T follicular helper cell (primary cell): ENCODE measurements around the gene TMCC1.
A peak's percentile ranks its signal among the peaks of the same experiment; 100 is the strongest.
"Not testable (repeated sequence)": the region's sequence is repeated elsewhere in the genome, so short reads cannot be mapped to it uniquely, and the experiment has no call there.

Experiments used
- DNase-seq: peaks from one replicate; pipeline ENCODE4 v3.0.0-alpha.2; 2020; ENCODE audit warnings: low read depth

Gene TMCC1

GRCh38 chr3:129892857-129893580 lies 492 bp downstream of the TMCC1 start:
- peak; percentile 6 for DNase-seq

DNA sequence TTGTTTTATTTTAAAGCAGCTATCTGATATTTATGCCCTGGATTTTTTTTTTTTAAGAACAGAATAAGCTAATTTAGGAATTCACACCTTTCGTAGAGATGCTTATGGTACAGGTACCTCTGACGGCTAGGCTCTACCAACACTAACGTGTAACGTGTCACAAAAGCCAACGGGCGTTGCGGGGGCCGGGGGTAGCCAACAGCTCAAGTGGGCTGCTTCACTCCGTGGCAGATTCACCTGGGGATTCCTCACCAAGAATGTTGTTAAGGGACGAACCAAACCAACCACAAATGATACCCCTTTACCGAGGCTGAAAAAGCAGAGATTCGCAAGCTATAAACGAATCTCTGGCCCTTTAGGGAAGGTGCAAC lies 1.0 kb downstream of the TMCC1 start:
- DNase-seq, result no peak

GRCh38 chr3:129890891-129891290 lies 2.6 kb downstream of the TMCC1 start:
- no peak for DNase-seq

GRCh38 chr3:129890125-129890524 lies 3.4 kb downstream of the TMCC1 start:
- no peak for DNase-seq

- DNase-seq, result no peak
These were observed 4.7 kb downstream of the TMCC1 start for GRCh38 chr3:129888771-129889170.

DNA sequence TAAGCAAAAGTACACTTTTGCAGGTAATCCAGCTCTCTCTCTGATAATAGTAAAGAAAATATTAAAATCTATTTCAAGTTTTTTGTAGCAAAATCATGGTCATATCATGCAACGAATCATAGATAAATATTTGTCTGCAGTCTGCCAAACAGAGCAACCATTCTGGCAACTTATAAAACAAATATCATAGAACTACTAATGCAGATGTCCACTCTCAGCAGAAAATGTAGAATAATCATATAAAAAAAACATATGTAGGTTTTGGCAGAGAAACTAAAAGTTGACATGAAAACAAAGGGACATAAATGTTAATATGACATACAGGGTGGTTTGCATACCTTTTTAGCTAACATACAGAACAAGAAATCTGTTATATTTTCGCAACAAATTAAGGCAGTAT lies 12.2 kb downstream of the TMCC1 start:
- DNase-seq, result no peak

DNA sequence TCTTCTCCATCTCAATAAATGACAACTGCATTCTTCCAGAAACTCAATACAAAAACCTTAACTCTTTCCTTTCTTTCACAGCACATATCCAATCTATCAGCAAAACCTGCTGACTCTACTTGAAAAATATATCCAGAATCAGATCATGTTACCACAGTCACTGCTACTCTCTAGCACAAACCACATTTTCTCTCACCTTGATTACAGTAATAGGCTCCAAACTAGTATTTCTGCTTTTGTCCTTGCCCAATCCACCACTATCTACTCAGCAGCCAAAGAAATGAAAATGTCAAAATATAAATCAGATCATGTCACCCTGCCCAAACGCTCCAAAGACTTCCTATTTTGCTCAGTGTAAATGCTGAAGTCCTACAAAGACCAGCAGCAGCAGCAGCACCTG lies 15.2 kb downstream of the TMCC1 start:
- DNase-seq, result no peak

- DNase-seq, result not testable (repeated sequence)
These were observed 19.0 kb downstream of the TMCC1 start for GRCh38 chr3:129874479-129874878.

DNA sequence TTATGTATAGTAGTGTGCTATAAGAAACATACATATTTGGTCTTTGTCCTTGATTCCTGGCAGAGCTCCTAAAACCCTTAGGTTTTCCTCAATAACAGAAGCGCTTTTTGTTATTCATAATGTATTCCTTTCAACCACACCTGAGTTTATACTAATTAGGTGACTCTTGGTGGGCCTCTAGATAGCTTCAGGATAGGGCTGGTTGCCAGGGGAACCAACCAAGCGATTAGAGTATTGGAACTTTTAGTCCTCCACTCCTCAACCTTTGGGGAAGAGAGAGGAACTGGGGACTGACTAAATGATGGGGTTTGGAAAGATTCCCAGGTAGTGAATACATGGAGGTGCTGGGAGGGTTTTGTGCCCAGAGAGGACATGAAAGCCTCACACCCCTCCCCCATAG lies 24.6 kb downstream of the TMCC1 start:
- DNase-seq, result no peak

- DNase-seq, result no peak
These were observed 25.9 kb downstream of the TMCC1 start for GRCh38 chr3:129867506-129868124.

DNA sequence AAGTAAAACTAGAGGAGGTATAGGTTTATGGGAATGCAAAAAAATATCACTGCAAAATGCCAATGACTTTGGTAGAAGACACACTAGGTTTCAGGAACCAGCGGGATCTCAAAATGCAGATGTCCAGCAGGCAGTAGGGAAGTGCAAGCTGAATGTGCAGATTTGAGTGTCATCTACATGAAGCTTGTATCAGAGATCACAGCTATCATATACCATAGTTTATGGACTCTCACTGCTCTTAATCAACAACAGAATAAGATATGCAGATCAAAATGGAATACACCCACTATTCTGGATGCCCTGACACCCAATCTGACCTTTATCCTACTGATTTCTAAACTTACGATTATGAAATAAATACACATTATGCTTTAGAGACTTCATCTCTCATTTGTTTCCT lies 27.7 kb downstream of the TMCC1 start:
- DNase-seq, result no peak

GRCh38 chr3:129864519-129864918 lies 29.0 kb downstream of the TMCC1 start:
- DNase-seq, result no peak

DNA sequence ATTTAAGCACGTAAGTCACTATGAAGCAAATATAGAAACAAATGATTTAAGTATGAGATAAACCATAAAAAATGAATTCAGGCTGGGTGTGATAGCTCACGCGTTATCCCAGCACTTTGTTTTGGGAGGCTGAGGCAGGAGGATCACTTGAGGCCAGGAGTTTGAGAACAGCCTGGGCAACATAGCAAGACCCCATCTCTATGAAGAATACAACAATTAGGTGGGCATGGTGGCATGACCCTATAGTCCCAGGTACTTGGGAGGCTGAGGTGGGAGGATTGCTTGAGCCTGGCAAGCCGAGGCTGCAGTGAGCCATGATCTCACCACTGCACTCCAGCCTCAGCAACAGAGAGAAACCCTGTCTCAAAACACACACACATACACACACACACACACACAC lies 34.2 kb downstream of the TMCC1 start:
- no peak for DNase-seq

GRCh38 chr3:129857899-129858298 lies 35.6 kb downstream of the TMCC1 start:
- no peak for DNase-seq

DNA sequence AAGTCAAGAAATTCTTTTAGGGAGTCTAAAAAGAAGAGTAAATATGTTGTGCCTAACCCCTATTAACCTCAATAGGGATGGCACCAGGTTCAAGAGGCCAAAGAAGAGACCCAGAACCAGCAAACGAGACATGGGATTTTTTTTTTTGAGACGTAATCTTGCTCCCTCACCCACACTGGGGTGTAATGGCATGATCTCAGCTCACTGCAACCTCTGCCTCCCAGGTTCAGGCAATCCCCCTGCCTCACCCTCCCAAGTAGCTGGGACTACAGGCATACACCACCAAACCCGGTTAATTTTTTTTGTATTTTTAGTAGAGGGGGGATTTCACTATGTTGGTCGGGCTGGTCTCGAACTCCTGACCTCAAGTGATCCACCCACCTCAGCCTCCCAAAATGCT lies 36.7 kb downstream of the TMCC1 start:
- DNase-seq, result not testable (repeated sequence)

DNA sequence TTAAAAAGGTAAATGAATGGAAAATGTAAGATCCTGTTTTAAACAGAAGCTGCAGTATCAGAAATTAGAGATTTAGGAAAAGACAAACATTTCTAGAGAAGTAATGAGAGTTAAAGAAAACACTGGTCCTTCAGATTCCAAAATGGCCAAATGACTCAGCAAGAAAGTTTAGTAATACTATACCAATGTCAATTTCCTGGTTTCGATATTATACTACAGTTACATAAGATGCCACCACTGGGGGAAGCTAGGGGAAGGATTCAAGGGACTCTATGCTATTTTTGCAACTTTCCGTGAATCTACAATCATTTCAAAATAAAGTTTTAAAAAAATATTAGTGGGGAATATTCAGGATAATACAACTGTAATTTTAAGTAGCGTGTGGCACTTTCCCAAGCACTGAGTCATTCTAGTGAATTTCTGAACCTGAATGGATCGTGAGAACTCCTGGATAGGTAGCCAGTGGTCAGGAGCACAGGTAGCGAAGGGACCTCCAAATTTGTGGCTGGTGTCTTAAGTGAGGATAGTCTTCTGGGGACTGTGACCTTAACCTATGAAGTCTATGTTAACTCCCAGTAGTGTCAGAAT lies 37.6 kb downstream of the TMCC1 start:
- no peak for DNase-seq

GRCh38 chr3:129855170-129855831 lies 38.2 kb downstream of the TMCC1 start:
- DNase-seq, result no peak

DNA sequence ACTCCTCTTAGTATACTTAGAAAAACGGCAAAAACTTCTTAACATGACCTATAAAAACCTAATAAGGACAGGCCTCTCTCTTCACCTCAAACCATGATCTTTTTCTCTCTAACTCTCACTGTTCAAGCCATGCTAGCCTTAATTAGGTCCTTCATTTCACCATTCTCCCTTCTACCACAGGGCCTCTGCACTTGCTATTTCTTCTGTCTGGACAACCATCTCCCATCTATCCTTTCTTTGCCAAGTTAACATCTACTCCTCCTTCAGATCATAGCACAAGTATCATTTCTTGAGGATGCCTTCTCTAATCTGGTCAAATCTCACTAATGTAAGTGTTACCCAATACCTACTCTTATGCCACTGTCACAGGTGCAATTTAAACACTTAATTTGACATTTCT lies 39.1 kb downstream of the TMCC1 start:
- DNase-seq, result no peak

GRCh38 chr3:129845956-129846355 lies 47.6 kb downstream of the TMCC1 start:
- no peak for DNase-seq

GRCh38 chr3:129840707-129841360 lies 52.7 kb downstream of the TMCC1 start:
- DNase-seq, result no peak

GRCh38 chr3:129838086-129838485 lies 55.4 kb downstream of the TMCC1 start:
- no peak for DNase-seq

GRCh38 chr3:129837065-129837642 lies 56.4 kb downstream of the TMCC1 start:
- no peak for DNase-seq
